Endothelial cell of umbilical vein (primary cell): ENCODE results near the gene SEC22C. TPM values are rescaled to one million over a fixed set of nuclear protein-coding genes. Genes with fewer than 3 reads are reported as not detected.

Experiments
- BruUV-seq: library from RNA; stranded (reverse); fragments of 400-500 nt; replicated peaks from 2 replicates; lab custom pipeline; 2021; lab: Mats Ljungman, UMichigan
- CTCF ChIA-PET: fragments of 300-600, 350-600 bp; sonication (Branson Sonifier 250); formaldehyde crosslinking; loops from one replicate; lab custom pipeline; 2021; ENCODE audit warnings: antibody characterized with exemption, inconsistent platforms; lab: Charles Lee
- POLR2A ChIA-PET: fragments of 300-600, 350-600 bp; sonication (Branson Sonifier 250); formaldehyde crosslinking; loops from one replicate; lab custom pipeline; 2021; ENCODE audit warnings: antibody characterized with exemption, inconsistent platforms; lab: Charles Lee
- DNase-seq: peaks from one replicate; pipeline ENCODE4 v3.0.0-alpha.2; 2011; ENCODE audit warnings: low read depth, low spot score
- FAIRE-seq: peaks from 2 replicates; lab custom pipeline; 2011; peaks lifted over from hg19 to GRCh38; lab: Jason Lieb, UNC
- H2AFZ ChIP-seq: 2 replicates; pipeline ENCODE4 v1.6.0; 2012; ENCODE audit warnings: low read depth, low read length, control low read depth, inconsistent platforms
- H3K27ac ChIP-seq: 2 replicates; pipeline ENCODE4 v1.5.1; 2011; ENCODE audit warnings: low read depth, mild to moderate bottlenecking, control low read depth, low read length, moderate library complexity; ENCODE audit not compliant: insufficient read depth
- H3K27me3 ChIP-seq, 2 experiments: 2 replicates each; pipeline versions ENCODE4 v1.6.0 to v1.6.1; 2011; ENCODE audit warnings: low read length in 2 of 2, mixed read lengths in 1 of 2; ENCODE audit not compliant: control insufficient read depth in 2 of 2, insufficient read depth in 2 of 2
- H3K36me3 ChIP-seq, 2 experiments: 2 replicates in 1 of 2; 3 replicates in 1 of 2; pipeline ENCODE4 v1.5.1; 2011; ENCODE audit warnings: low read length in 2 of 2, mild to moderate bottlenecking in 1 of 2, moderate library complexity in 1 of 2; ENCODE audit not compliant: control insufficient read depth in 2 of 2, insufficient read depth in 2 of 2; ENCODE audit errors: extremely low read depth in 1 of 2
- H3K4me1 ChIP-seq: 3 replicates; pipeline ENCODE4 v1.5.1; 2011; ENCODE audit warnings: mild to moderate bottlenecking, low read length; ENCODE audit not compliant: control insufficient read depth, insufficient read depth; ENCODE audit errors: extremely low read depth
- H3K4me2 ChIP-seq: 2 replicates; pipeline ENCODE4 v1.6.1; 2011; ENCODE audit warnings: low read length, control low read depth, mixed read lengths; ENCODE audit not compliant: insufficient read depth
- H3K4me3 ChIP-seq, 3 experiments: fragments of 200-600 bp in 1 of 3; sonication (generic), shearing (Covaris generic) in 1 of 3; replicated peaks in 1 of 3; 2 replicates each; pipeline ENCODE4 v1.5.1; 2011 to 2016; ENCODE audit warnings: control low read depth in 3 of 3, low read length in 3 of 3, mild to moderate bottlenecking in 2 of 3, inconsistent platforms in 1 of 3, low read depth in 1 of 3, moderate library complexity in 1 of 3; ENCODE audit not compliant: insufficient read depth in 1 of 3
- H3K79me2 ChIP-seq: 2 replicates; pipeline ENCODE4 v1.6.0; 2012; ENCODE audit warnings: low read length, inconsistent platforms; ENCODE audit not compliant: control insufficient read depth, insufficient read depth
- H3K9ac ChIP-seq: replicated peaks from 2 replicates; pipeline ENCODE3; 2011; ENCODE audit warnings: low read length, control low read depth; ENCODE audit not compliant: insufficient read depth; ENCODE audit errors: extremely low read depth
- H3K9me1 ChIP-seq: replicated peaks from 3 replicates; pipeline ENCODE4 v1.6.0; 2011; ENCODE audit warnings: mild to moderate bottlenecking, low read length; ENCODE audit not compliant: control insufficient read depth, insufficient read depth; ENCODE audit errors: extremely low read depth
- H3K9me3 ChIP-seq: replicated peaks from 2 replicates; pipeline ENCODE4 v1.5.1; 2012; ENCODE audit warnings: low read length, inconsistent platforms; ENCODE audit not compliant: control insufficient read depth, insufficient read depth
- H4K20me1 ChIP-seq: replicated peaks from 2 replicates; pipeline ENCODE3; 2011; ENCODE audit warnings: mild to moderate bottlenecking, low read length; ENCODE audit not compliant: control insufficient read depth, insufficient read depth; ENCODE audit errors: extremely low read depth
- CTCF ChIP-seq, 2 donors: IDR thresholded peaks; 1 replicate in 1 of 2; 2 replicates in 1 of 2; pipeline ENCODE4 v1.5.1; 2011; ENCODE audit warnings: low read length in 2 of 2, mild to moderate bottlenecking in 2 of 2, moderate library complexity in 2 of 2, control low read depth in 1 of 2, inconsistent platforms in 1 of 2, low read depth in 1 of 2; ENCODE audit not compliant: insufficient read depth in 1 of 2; ENCODE audit errors: extremely low read depth in 1 of 2
- EZH2 ChIP-seq: IDR thresholded peaks from 2 replicates; pipeline ENCODE4 v1.6.1; 2012; ENCODE audit warnings: borderline replicate concordance, low read depth, mild to moderate bottlenecking, moderate library complexity, low read length, inconsistent platforms; ENCODE audit not compliant: severe bottlenecking
- FOS ChIP-seq: IDR thresholded peaks from 2 replicates; pipeline ENCODE4 v1.6.1; 2011; ENCODE audit warnings: mild to moderate bottlenecking, low read length, moderate library complexity, borderline replicate concordance; ENCODE audit not compliant: insufficient read depth
- GATA2 ChIP-seq: IDR thresholded peaks from 2 replicates; pipeline ENCODE4 v1.7.0; 2011; ENCODE audit warnings: low read depth, mild to moderate bottlenecking, moderate library complexity, mixed read lengths, low read length; ENCODE audit not compliant: insufficient read length, insufficient read depth
- JUN ChIP-seq: IDR thresholded peaks from 2 replicates; pipeline ENCODE4 v1.6.1; 2011; ENCODE audit warnings: borderline replicate concordance, low read depth; ENCODE audit not compliant: insufficient read length, insufficient read depth
- MAX ChIP-seq: IDR thresholded peaks from 2 replicates; pipeline ENCODE4 v1.6.1; 2011; ENCODE audit not compliant: insufficient read depth, insufficient read length
- MYC ChIP-seq: IDR thresholded peaks from one replicate; pipeline ENCODE4 v1.6.1; 2011; ENCODE audit warnings: mild to moderate bottlenecking, low read depth, low read length
- POLR2A ChIP-seq: IDR thresholded peaks from 2 replicates; pipeline ENCODE4 v1.6.1; 2012; ENCODE audit warnings: low read depth, mild to moderate bottlenecking, control low read depth, low read length
- POLR2AphosphoS5 ChIP-seq: IDR thresholded peaks from 2 replicates; pipeline ENCODE4 v1.6.1; 2012; ENCODE audit warnings: low read depth, mild to moderate bottlenecking, control low read depth, low read length, moderate library complexity; ENCODE audit not compliant: insufficient read depth
- dilution Hi-C: fragments of 300-500 bp; cut with MboI; formaldehyde crosslinking; loops from one replicate; pipeline ENCODE4 v1.15.0; 2019; ENCODE audit warnings: low sequenced_read_pairs; ENCODE audit not compliant: extremely low pct_ligation_motif_present
- intact Hi-C: fragments of 100-400 bp; cut with micrococcal nuclease; formaldehyde crosslinking; loops from one replicate; pipeline ENCODE4 v1.10.0; 2022
- polyA plus RNA-seq, 4 experiments: library from polyadenylated mRNA; depleted of rRNA in 3 of 4; stranded (reverse) in 3 of 4; unstranded in 1 of 4; fragments of >200 nt; gene quantifications; 2 replicates each; pipeline versions ENCODE4 v1.2.1 to v1.2.3, GENCODE V29; 2011 to 2012; ENCODE audit warnings: missing spikeins in 1 of 4
- total RNA-seq: library from RNA; stranded (reverse); gene quantifications from 2 replicates; pipeline ENCODE4 v1.2.3, GENCODE V29; 2021

Gene SEC22C
- total and polyA plus RNA-seq, 2 donors (not counting 3 experiments of a cell fraction or from before 2014, with no cell fraction given): 43.9 to 61.9 TPM

- Histone ChIP-seq H3K79me2 (no peaks in the 10 kb centered on the region), H3K9ac (no peak overlapping the region), H3K36me3 (no peaks in the 10 kb centered on the region), H3K9me1 (no peaks in the 10 kb centered on the region), H3K27ac (no peak overlapping the region), H3K4me2 (no peak overlapping the region), H3K27me3 (peaks cover 0 to 2% of the 10 kb centered on the region in 2 experiments), H4K20me1 (no peaks in the 10 kb centered on the region), H3K9me3 (no peaks in the 10 kb centered on the region), H3K4me3 (no peak overlapping the region), H3K4me1 (no peaks in the 10 kb centered on the region), H2AFZ (no peak overlapping the region)
- TF ChIP-seq JUN (no peak), FOS (no peak)
- FAIRE-seq (no peak), DNase-seq (no peak)
- POLR2A ChIA-PET: no interaction called here
- dilution Hi-C loops (no loop called here), intact Hi-C loops (no loop called here)
- CTCF ChIA-PET: interaction anchor here (1.0 to 1.5 kb wide), 3 partner anchors 13 to 302 kb away, joined by 3 to 7 read pairs (median 6); no protein-coding TSS in a partner anchor
- no TSS peak for BruUV-seq
Observed at GRCh38 chr3:42532229-42532628, 49.5 kb downstream of the SEC22C start.

- dilution Hi-C loops (no loop called here), intact Hi-C loops (no loop called here)
- BruUV-seq: no TSS peak
- ChIA-PET POLR2A (no interaction called here), CTCF (interaction anchor here (0.7 to 1.0 kb wide), 2 partner anchors 284 to 302 kb away, joined by 3 read pairs; no protein-coding TSS in a partner anchor)
- no peak for DNase-seq
- H4K20me1 ChIP-seq: no peaks in the 10 kb centered on the region
- H3K4me2 ChIP-seq: no peak overlapping the region
- H3K79me2 ChIP-seq: no peaks in the 10 kb centered on the region
- H3K9me1 ChIP-seq: no peaks in the 10 kb centered on the region
- TF ChIP-seq POLR2AphosphoS5 (no peak), EZH2 (no peak), JUN (no peak), GATA2 (no peak), FOS (no peak), CTCF (IDR thresholded peaks at IDR 0.05; ENCODE audit: extremely low read depth in 1 of 2, insufficient read depth in 1 of 2, low read depth in 1 of 2, low read length in 2 of 2) (no peak), MAX (no peak), MYC (no peak), POLR2A (no peak)
- no peaks in the 10 kb centered on the region for H3K36me3 ChIP-seq
- H3K27me3 ChIP-seq: peaks cover 0 to 2% of the 10 kb centered on the region in 2 experiments
- no peak overlapping the region for H3K27ac ChIP-seq
- H3K9me3 ChIP-seq: no peaks in the 10 kb centered on the region
- no peaks in the 10 kb centered on the region for H3K4me1 ChIP-seq
- no peak overlapping the region for H3K9ac ChIP-seq
- no peak for FAIRE-seq
- no peak overlapping the region for H2AFZ ChIP-seq
- H3K4me3 ChIP-seq: no peak overlapping the region
Observed at GRCh38 chr3:42531470-42531869, 50.3 kb downstream of the SEC22C start.
